GM12878 (cell line): Measurements from ENCODE around the gene S100A10.

Source experiments
- CEBPB ChIP-seq, 2 experiments: fragments of 150-350 bp in 1 of 2; IDR thresholded peaks; 2 replicates each; pipeline ENCODE4 v1.6.1; 2012 to 2014; ENCODE audit warnings: low read depth in 2 of 2, low read length in 2 of 2, borderline replicate concordance in 1 of 2, inconsistent platforms in 1 of 2
- CTCF ChIP-seq, 3 experiments: IDR thresholded peaks in 2 of 3; conservative IDR thresholded peaks in 1 of 3; 2 replicates each; pipeline ENCODE4 v1.5.1; 2011; ENCODE audit warnings: low read depth in 3 of 3, low read length in 3 of 3, mild to moderate bottlenecking in 3 of 3, control low read depth in 2 of 3, moderate library complexity in 2 of 3, inconsistent platforms in 1 of 3, mixed read lengths in 1 of 3; ENCODE audit not compliant: control insufficient read depth in 2 of 3, insufficient read depth in 1 of 3; ENCODE audit errors: extremely low read depth in 1 of 3
- EZH2 ChIP-seq: IDR thresholded peaks from 2 replicates; pipeline ENCODE4 v1.6.1; 2012; ENCODE audit warnings: low read depth, mild to moderate bottlenecking, control low read depth, inconsistent platforms, low read length, borderline replicate concordance; ENCODE audit not compliant: control insufficient read depth
- FOXM1 ChIP-seq: IDR thresholded peaks from 2 replicates; pipeline ENCODE4 v1.6.1; 2012; ENCODE audit warnings: low read depth, mild to moderate bottlenecking, inconsistent platforms, low read length, moderate library complexity
- HCFC1 ChIP-seq: fragments of 150-350 bp; IDR thresholded peaks from 2 replicates; pipeline ENCODE4 v1.6.1; 2014; ENCODE audit warnings: low read length
- JUND ChIP-seq: IDR thresholded peaks from 2 replicates; pipeline ENCODE4 v1.6.1; 2012; ENCODE audit warnings: low read depth, mild to moderate bottlenecking, low read length, improper control_type of control experiment, moderate library complexity
- MAX ChIP-seq: IDR thresholded peaks from 2 replicates; pipeline ENCODE4 v1.6.1; 2012; ENCODE audit warnings: low read depth, low read length, improper control_type of control experiment
- RELA ChIP-seq: fragments of 450-650 bp; IDR thresholded peaks from 2 replicates; pipeline ENCODE4 v1.8.0; 2014; ENCODE audit warnings: borderline replicate concordance; ENCODE audit not compliant: partially characterized antibody
- SRF ChIP-seq, 2 experiments: IDR thresholded peaks; 2 replicates each; pipeline ENCODE4 v1.6.1; 2011; ENCODE audit warnings: low read depth in 2 of 2, low read length in 2 of 2, mild to moderate bottlenecking in 1 of 2, moderate library complexity in 1 of 2
- SUZ12 ChIP-seq: fragments of 200-600 bp; sonication (generic); IDR thresholded peaks from one replicate; pipeline ENCODE4 v1.6.1; 2018; ENCODE audit warnings: antibody characterized with exemption, mild to moderate bottlenecking; ENCODE audit not compliant: unreplicated experiment

- TF ChIP-seq CTCF (IDR thresholded peaks at IDR 0.05 in 2 of 3, conservative IDR thresholded peaks at IDR 0.05 in 1 of 3; ENCODE audit: control insufficient read depth in 2 of 3, extremely low read depth in 1 of 3, insufficient read depth in 1 of 3, low read depth in 3 of 3, low read length in 3 of 3) (no peak), RELA (no peak), SUZ12 (no peak), EZH2 (no peak), HCFC1 (no peak), MAX (no peak), CEBPB (IDR thresholded peaks at IDR 0.05; ENCODE audit: borderline replicate concordance in 1 of 2, low read depth in 2 of 2, low read length in 2 of 2) (no peak), SRF (IDR thresholded peaks at IDR 0.05; ENCODE audit: low read depth in 2 of 2, low read length in 2 of 2) (no peak), FOXM1 (no peak), JUND (no peak)
These were observed 21.3 kb upstream of the S100A10 start for GRCh38 chr1:152014943-152015342.
